Panc1 (cell line): ENCODE data around the gene GABRG3. TPM values are rescaled to one million over a fixed set of nuclear protein-coding genes. Genes with fewer than 3 reads are reported as not detected.

Source experiments
- ATAC-seq: fragments of 200-7000 bp; cut with Tn5 transposase; 2 replicates; pipeline ENCODE4 v1.9.1; 2020; ENCODE audit warnings: mild to moderate bottlenecking, moderate library complexity
- BruUV-seq: library from RNA; stranded (reverse); fragments of 400-500 nt; replicated peaks from 2 replicates; lab custom pipeline; 2021; lab: Mats Ljungman, UMichigan
- CTCF ChIA-PET: fragments of 300-600 bp; sonication (Branson Sonifier 250); formaldehyde crosslinking; loops from one replicate; lab custom pipeline; 2022; ENCODE audit warnings: antibody characterized with exemption; lab: Charles Lee
- POLR2A ChIA-PET: fragments of 300-600 bp; sonication (Branson Sonifier 250); formaldehyde crosslinking; loops from one replicate; lab custom pipeline; 2022; ENCODE audit warnings: antibody characterized with exemption; lab: Charles Lee
- DNase-seq: peaks from one replicate; pipeline ENCODE4 v3.0.0-alpha.2; 2010; ENCODE audit warnings: low read depth, low spot score
- H3K27ac ChIP-seq: 2 replicates; pipeline ENCODE4 v1.5.1; 2011; ENCODE audit warnings: mild to moderate bottlenecking, low read length, inconsistent platforms
- H3K27me3 ChIP-seq: fragments of 200-500 bp; sonication (Bioruptor generic); 2 replicates; pipeline ENCODE4 v1.6.0; 2014; ENCODE audit warnings: low read length, inconsistent platforms; ENCODE audit not compliant: control insufficient read depth, insufficient read depth
- H3K36me3 ChIP-seq: fragments of 200-500 bp; sonication (Bioruptor generic); 2 replicates; pipeline ENCODE4 v1.5.1; 2014; ENCODE audit warnings: inconsistent platforms, mild to moderate bottlenecking, low read length, moderate library complexity; ENCODE audit not compliant: control insufficient read depth, insufficient read depth
- H3K4me1 ChIP-seq: 2 replicates; pipeline ENCODE4 v1.5.1; 2011; ENCODE audit warnings: inconsistent platforms, mild to moderate bottlenecking, low read length, moderate library complexity; ENCODE audit not compliant: control insufficient read depth, insufficient read depth
- H3K4me3 ChIP-seq, 2 experiments: 2 replicates each; pipeline ENCODE4 v1.5.1; 2011 to 2012; ENCODE audit warnings: low read depth in 2 of 2, low read length in 2 of 2, mild to moderate bottlenecking in 2 of 2, inconsistent platforms in 1 of 2, moderate library complexity in 1 of 2
- H3K9me3 ChIP-seq: fragments of 200-500 bp; sonication (Bioruptor generic); 2 replicates; pipeline ENCODE4 v1.5.1; 2014; ENCODE audit warnings: low read depth, mild to moderate bottlenecking, inconsistent platforms, low read length, moderate library complexity; ENCODE audit not compliant: control insufficient read depth, insufficient read depth
- CTCF ChIP-seq: fragments of 450-650 bp; IDR thresholded peaks from 2 replicates; pipeline ENCODE4 v1.5.1; 2017; ENCODE audit warnings: mild to moderate bottlenecking
- POLR2AphosphoS5 ChIP-seq: IDR thresholded peaks from 2 replicates; pipeline ENCODE4 v1.6.1; 2012; ENCODE audit warnings: mild to moderate bottlenecking, low read depth, low read length, moderate library complexity
- REST ChIP-seq, 2 experiments: IDR thresholded peaks; 2 replicates each; pipeline ENCODE4 v1.6.1; 2011 to 2012; ENCODE audit warnings: low read depth in 2 of 2, control low read depth in 1 of 2, low read length in 1 of 2, mild to moderate bottlenecking in 1 of 2, moderate library complexity in 1 of 2; ENCODE audit not compliant: insufficient read depth in 1 of 2
- SIN3A ChIP-seq: IDR thresholded peaks from 2 replicates; pipeline ENCODE4 v1.6.1; 2012; ENCODE audit warnings: low read depth, mild to moderate bottlenecking, low read length, moderate library complexity, borderline replicate concordance; ENCODE audit not compliant: insufficient read depth
- TCF7L2 ChIP-seq: IDR thresholded peaks from 2 replicates; pipeline ENCODE4 v1.6.1; 2011; ENCODE audit warnings: mild to moderate bottlenecking, low read depth, low read length, inconsistent platforms
- in situ Hi-C: cut with HindIII; loops from 2 replicates; pipeline ENCODE4 v1.10.0; 2016; ENCODE audit warnings: low sequenced_read_pairs, low pct_unique_long_range_greater_than_20kb
- intact Hi-C: fragments of 100-400 bp; cut with micrococcal nuclease; formaldehyde crosslinking; loops from one replicate; pipeline ENCODE4 v1.10.0; 2022; ENCODE audit not compliant: unreplicated experiment
- total RNA-seq: library from RNA; stranded (reverse); gene quantifications from one replicate; pipeline ENCODE4 v1.2.1, GENCODE V29; 2021; ENCODE audit not compliant: unreplicated experiment

The GABRG3 gene
- total RNA-seq, 1 experiment from 2014 or later, result not detected

GRCh38 chr15:27473845-27474244, 502.9 kb downstream of the GABRG3 start:
- POLR2A ChIA-PET, result no interaction called here
- ATAC-seq, result no peak
- TF ChIP-seq REST (IDR thresholded peaks at IDR 0.05; ENCODE audit: insufficient read depth in 1 of 2, low read depth in 2 of 2, low read length in 1 of 2), result no peak
- TF ChIP-seq SIN3A, result no peak
- no peak for TF ChIP-seq CTCF
- TF ChIP-seq TCF7L2, result no peak
- TF ChIP-seq POLR2AphosphoS5, result no peak
- intact Hi-C loops, result no loop called here
- in situ Hi-C loops, result no loop called here
- no peaks in the 10 kb centered on the region; the same call in 1 of the 2 replicates for H3K9me3 ChIP-seq
- H3K4me1 ChIP-seq, result no peaks in the 10 kb centered on the region
- no peaks in the 10 kb centered on the region for H3K27me3 ChIP-seq
- no peak overlapping the region for H3K27ac ChIP-seq
- no peak for DNase-seq
- CTCF ChIA-PET, result no interaction called here
- no TSS peak for BruUV-seq
- no peaks in the 10 kb centered on the region for H3K36me3 ChIP-seq
- H3K4me3 ChIP-seq, result no peak overlapping the region

DNA sequence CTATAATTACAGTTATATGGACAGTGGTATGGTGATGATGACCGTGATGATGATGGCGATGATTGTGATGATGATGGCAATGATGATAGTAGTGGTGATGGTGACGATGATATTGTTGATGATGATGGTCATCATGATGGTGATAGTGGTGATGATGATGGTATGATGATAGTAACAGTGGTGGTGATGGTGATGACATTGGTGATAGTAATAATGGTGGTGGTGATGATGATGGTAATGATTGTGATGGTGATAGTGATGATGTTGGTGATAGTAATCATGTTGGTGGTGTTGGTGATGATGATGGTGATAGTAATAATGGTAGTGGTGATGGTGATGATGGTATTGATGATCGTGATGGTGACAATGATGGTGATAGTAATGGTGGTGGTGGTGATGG, 504.4 kb downstream of the GABRG3 start:
- H3K9me3 ChIP-seq, result no peaks in the 10 kb centered on the region
- no peak for DNase-seq
- POLR2A ChIA-PET, result no interaction called here
- CTCF ChIA-PET, result no interaction called here
- no TSS peak for BruUV-seq
- ATAC-seq, result no peak
- H3K36me3 ChIP-seq, result no peaks in the 10 kb centered on the region
- no peak overlapping the region for H3K4me3 ChIP-seq
- H3K27ac ChIP-seq, result no peak overlapping the region
- TF ChIP-seq POLR2AphosphoS5, result no peak
- no peak for TF ChIP-seq TCF7L2
- no peak for TF ChIP-seq SIN3A
- no peak for TF ChIP-seq CTCF
- no peak for TF ChIP-seq REST (IDR thresholded peaks at IDR 0.05; ENCODE audit: insufficient read depth in 1 of 2, low read depth in 2 of 2, low read length in 1 of 2)
- no peaks in the 10 kb centered on the region for H3K27me3 ChIP-seq
- in situ Hi-C loops (no loop called here), intact Hi-C loops (no loop called here)
- no peaks in the 10 kb centered on the region for H3K4me1 ChIP-seq
